ENCODE results near the gene TTLL10.

TTLL10 gene

GRCh38 chr1:1164361-1164700, 9.3 kb upstream of the TTLL10 start:
- TF ChIP-seq MYC (IDR thresholded peaks at IDR 0.05; ENCODE audit: low read depth, low read length) (no peak), MAX (IDR thresholded peaks at IDR 0.05; ENCODE audit: low read depth, low read length) (no peak), CTCF (IDR thresholded peaks at IDR 0.05; ENCODE audit: low read depth, low read length) (no peak), POLR2A (IDR thresholded peaks at IDR 0.05; ENCODE audit: extremely low read depth, insufficient read length) (no peak)
- no peak overlapping the region for H3K4me3 ChIP-seq (ENCODE audit: low read depth, low read length)
- DNase-seq (ENCODE audit: low read depth): no peak

GRCh38 chr1:1164701-1165451, 8.8 kb upstream of the TTLL10 start:
- TF ChIP-seq POLR2A (IDR thresholded peaks at IDR 0.05; ENCODE audit: extremely low read depth, insufficient read length): no peak
- no peak for TF ChIP-seq MYC (IDR thresholded peaks at IDR 0.05; ENCODE audit: low read depth, low read length)
- TF ChIP-seq MAX (IDR thresholded peaks at IDR 0.05; ENCODE audit: low read depth, low read length): no peak
- TF ChIP-seq CTCF (IDR thresholded peaks at IDR 0.05; ENCODE audit: low read depth, low read length): no peak
- no peak overlapping the region for H3K4me3 ChIP-seq (ENCODE audit: low read depth, low read length)
- no peak for DNase-seq (ENCODE audit: low read depth)

GRCh38 chr1:1165485-1165884, 8.2 kb upstream of the TTLL10 start:
- no peak for DNase-seq (ENCODE audit: low read depth)
- H3K4me3 ChIP-seq (ENCODE audit: low read depth, low read length): no peak overlapping the region
- no peak for TF ChIP-seq MAX (IDR thresholded peaks at IDR 0.05; ENCODE audit: low read depth, low read length)
- TF ChIP-seq POLR2A (IDR thresholded peaks at IDR 0.05; ENCODE audit: extremely low read depth, insufficient read length): no peak
- no peak for TF ChIP-seq MYC (IDR thresholded peaks at IDR 0.05; ENCODE audit: low read depth, low read length)
- TF ChIP-seq CTCF (IDR thresholded peaks at IDR 0.05; ENCODE audit: low read depth, low read length): no peak

- H3K4me3 ChIP-seq (ENCODE audit: low read depth, low read length): no peak overlapping the region
- peak; percentile 67 for DNase-seq (ENCODE audit: low read depth)
- TF ChIP-seq CTCF (IDR thresholded peaks at IDR 0.05; ENCODE audit: low read depth, low read length) (no peak), MAX (IDR thresholded peaks at IDR 0.05; ENCODE audit: low read depth, low read length) (no peak), POLR2A (IDR thresholded peaks at IDR 0.05; ENCODE audit: extremely low read depth, insufficient read length) (no peak), MYC (IDR thresholded peaks at IDR 0.05; ENCODE audit: low read depth, low read length) (no peak)
These were observed 7.7 kb upstream of the TTLL10 start for GRCh38 chr1:1165900-1166421.

GRCh38 chr1:1166642-1167397, 6.9 kb upstream of the TTLL10 start:
- H3K4me3 ChIP-seq (ENCODE audit: low read depth, low read length): no peak overlapping the region
- TF ChIP-seq POLR2A (IDR thresholded peaks at IDR 0.05; ENCODE audit: extremely low read depth, insufficient read length) (no peak), MAX (IDR thresholded peaks at IDR 0.05; ENCODE audit: low read depth, low read length) (no peak), CTCF (IDR thresholded peaks at IDR 0.05; ENCODE audit: low read depth, low read length) (no peak), MYC (IDR thresholded peaks at IDR 0.05; ENCODE audit: low read depth, low read length) (no peak)
- DNase-seq (ENCODE audit: low read depth): no peak
